K562 (cell line): ENCODE measurements around the gene RGS5. TPM values are rescaled to one million over a fixed set of nuclear protein-coding genes. Genes with fewer than 3 reads are reported as not detected.

ENCODE experiments used
- ATAC-seq: fragments of 200-7000 bp; cut with Tn5 transposase; 3 replicates; pipeline ENCODE4 v1.9.1; 2020; ENCODE audit warnings: moderate library complexity
- BruUV-seq: library from RNA; stranded (reverse); fragments of 400-500 nt; replicated peaks from 2 replicates; lab custom pipeline; 2021; lab: Mats Ljungman, UMichigan
- CTCF ChIA-PET: fragments of 300-600 bp; formaldehyde crosslinking; extraction: SDS; loops from one replicate; lab custom pipeline; 2021; ENCODE audit warnings: low intra/inter-chr PET ratio; lab: Yijun Ruan, JAX
- POLR2A ChIA-PET: fragments of 300-600, 350-650 bp; sonication (Branson Sonifier 250); formaldehyde crosslinking; extraction: SDS; loops from one replicate; lab custom pipeline; 2021; ENCODE audit warnings: antibody characterized with exemption, inconsistent platforms; lab: Yijun Ruan, JAX
- DNase-seq, 4 experiments: peaks; one replicate each; pipeline versions ENCODE4 v3.0.0 to v3.0.0-alpha.2; 2011 to 2018; ENCODE audit warnings: low spot score in 3 of 4, mixed read lengths in 3 of 4; ENCODE audit errors: extremely low read depth in 1 of 4
- FAIRE-seq: peaks from 2 replicates; lab custom pipeline; 2011; peaks lifted over from hg19 to GRCh38; lab: Jason Lieb, UNC
- H2AFZ ChIP-seq: 2 replicates; pipeline ENCODE4 v1.6.0; 2011; ENCODE audit warnings: low read depth, low read length, control low read depth, inconsistent platforms
- H3K27ac ChIP-seq: fragments of 200-600 bp; 3 replicates; pipeline ENCODE4 v1.8.0; 2011; ENCODE audit warnings: low read depth, mild to moderate bottlenecking, control low read depth, inconsistent platforms, low read length, moderate library complexity, mixed read lengths; ENCODE audit errors: extremely low read depth
- H3K27me3 ChIP-seq, 2 experiments: fragments of 300-600 bp in 1 of 2; 2 replicates in 1 of 2; 3 replicates in 1 of 2; pipeline versions ENCODE4 v1.6.0 to v1.8.0; 2011; ENCODE audit warnings: inconsistent platforms in 2 of 2, low read length in 2 of 2, mild to moderate bottlenecking in 1 of 2, mixed read lengths in 1 of 2, moderate library complexity in 1 of 2; ENCODE audit not compliant: control insufficient read depth in 2 of 2, insufficient read depth in 2 of 2
- H3K36me3 ChIP-seq: fragments of 300-600 bp; 3 replicates; pipeline ENCODE4 v1.8.0; 2011; ENCODE audit warnings: mild to moderate bottlenecking, low read length, inconsistent platforms; ENCODE audit not compliant: control insufficient read depth, insufficient read depth
- H3K4me1 ChIP-seq, 2 experiments: fragments of 200-600 bp in 1 of 2; replicated peaks in 1 of 2; 2 replicates in 1 of 2; 3 replicates in 1 of 2; pipeline versions ENCODE4 v1.5.1 to v1.8.0; 2011; ENCODE audit warnings: inconsistent platforms in 2 of 2, low read length in 2 of 2, mild to moderate bottlenecking in 1 of 2, mixed read lengths in 1 of 2, moderate library complexity in 1 of 2; ENCODE audit not compliant: control insufficient read depth in 2 of 2, insufficient read depth in 2 of 2
- H3K4me2 ChIP-seq: 2 replicates; pipeline ENCODE4 v1.6.1; 2011; ENCODE audit warnings: low read length, control low read depth, inconsistent platforms, mixed read lengths; ENCODE audit not compliant: insufficient read depth
- H3K4me3 ChIP-seq: fragments of 200-600 bp; sonication (generic), shearing (Covaris generic); 2 replicates; pipeline ENCODE4 v1.5.1; 2016; ENCODE audit warnings: control low read depth, inconsistent platforms
- H3K79me2 ChIP-seq: fragments of 200-600 bp; 3 replicates; pipeline ENCODE4 v1.8.0; 2011; ENCODE audit warnings: low read length, inconsistent platforms; ENCODE audit not compliant: control insufficient read depth, insufficient read depth
- H3K9ac ChIP-seq, 2 experiments: 2 replicates each; pipeline versions ENCODE4 v1.6.0 to v1.6.1; 2011; ENCODE audit warnings: low read depth in 2 of 2, low read length in 2 of 2, control low read depth in 1 of 2, inconsistent platforms in 1 of 2, mild to moderate bottlenecking in 1 of 2, mixed read lengths in 1 of 2; ENCODE audit not compliant: insufficient read depth in 1 of 2
- H3K9me1 ChIP-seq: one replicate; pipeline ENCODE4 v1.6.0; 2011; ENCODE audit warnings: inconsistent platforms, mild to moderate bottlenecking, low read length, moderate library complexity; ENCODE audit not compliant: control insufficient read depth, insufficient read depth
- H3K9me3 ChIP-seq: replicated peaks from 2 replicates; pipeline ENCODE4 v1.5.1; 2011; ENCODE audit warnings: low read depth, low read length, inconsistent platforms; ENCODE audit not compliant: control insufficient read depth, insufficient read depth
- H4K20me1 ChIP-seq: replicated peaks from 2 replicates; pipeline ENCODE4 v1.6.1; 2011; ENCODE audit warnings: low read length, inconsistent platforms, mixed read lengths; ENCODE audit not compliant: control insufficient read depth, insufficient read depth
- ARID3B ChIP-seq: fragments of 250-450 bp; sonication (Bioruptor Pico); IDR thresholded peaks from 2 replicates; pipeline ENCODE4 v1.4.0; 2020; ENCODE audit warnings: borderline replicate concordance
- GMEB1 ChIP-seq: fragments of 250-450 bp; sonication (Bioruptor Pico); IDR thresholded peaks from 2 replicates; pipeline ENCODE4 v1.4.0; 2020; ENCODE audit warnings: mild to moderate bottlenecking
- IFI16 ChIP-seq: fragments of 250-450 bp; sonication (Bioruptor Pico); IDR thresholded peaks from 2 replicates; pipeline ENCODE4 v2.1.2; 2022; ENCODE audit warnings: mild to moderate bottlenecking, inconsistent platforms
- ILK ChIP-seq: fragments of 450-650 bp; IDR thresholded peaks from 2 replicates; pipeline ENCODE4 v1.6.1; 2016; ENCODE audit warnings: missing genetic modification characterization, low read depth, mild to moderate bottlenecking, missing compliant biosample characterization, moderate library complexity, borderline replicate concordance
- IRF1 ChIP-seq: sonication (generic); formaldehyde crosslinking; IDR thresholded peaks from 2 replicates; pipeline ENCODE4 v1.8.0; 2022; ENCODE audit warnings: missing genetic modification reagents, mild to moderate bottlenecking, borderline replicate concordance
- LARP7 ChIP-seq: fragments of 450-650 bp; IDR thresholded peaks from 2 replicates; pipeline ENCODE4 v1.6.1; 2016
- PCBP2 ChIP-seq: fragments of 200-400 bp; formaldehyde crosslinking; IDR thresholded peaks from 2 replicates; pipeline ENCODE4 v1.6.1; 2018; ENCODE audit warnings: low read length, low read depth, mild to moderate bottlenecking, moderate library complexity; ENCODE audit not compliant: poor library complexity, severe bottlenecking
- SMARCA4 ChIP-seq: fragments of 450-650 bp; IDR thresholded peaks from 2 replicates; pipeline ENCODE4 v1.6.1; 2016
- ZC3H4 ChIP-seq: sonication (generic); formaldehyde crosslinking; IDR thresholded peaks from 2 replicates; pipeline ENCODE4 v1.9.0; 2021; ENCODE audit warnings: missing genetic modification reagents, borderline replicate concordance
- ZNF584 ChIP-seq: fragments of 200-800 bp; sonication (Bioruptor generic); IDR thresholded peaks from 2 replicates; pipeline ENCODE4 v1.6.1; 2016; ENCODE audit warnings: low read depth, mild to moderate bottlenecking, missing genetic modification characterization, missing compliant biosample characterization
- ZNF655 ChIP-seq: fragments of 250-450 bp; sonication (Bioruptor Pico); IDR thresholded peaks from 2 replicates; pipeline ENCODE4 v1.5.0; 2021
- WGBS: fragments of 100-300 bp; shearing (Covaris generic); methylation state at CpG from one replicate; pipeline ENCODE4 v1.1.6; 2016; ENCODE audit warnings: low coverage, mixed read lengths; ENCODE audit not compliant: insufficient coverage; ENCODE audit errors: missing lambda C conversion rate; 5-methylcytosine and 5-hydroxymethylcytosine counted together
- in situ Hi-C: fragments of 300-500 bp; cut with MboI; formaldehyde crosslinking; loops from 4 replicates; pipeline ENCODE4 v1.15.0; 2018; ENCODE audit warnings: inconsistent platforms, mixed read lengths
- intact Hi-C: fragments of 100-400 bp; cut with micrococcal nuclease; formaldehyde crosslinking; loops from 2 replicates; pipeline ENCODE4 v1.14.2; 2022
- polyA plus RNA-seq, 8 experiments: library from polyadenylated mRNA; depleted of rRNA in 4 of 8; stranded (reverse) in 5 of 8; unstranded in 3 of 8; fragments of >200 nt; fragmentation: Nextera tagmentation in 2 of 8; fragmentation: Illumina TruSeq in 1 of 8; extraction: Ambion mirVana in 2 of 8; extraction: Trizol in 1 of 8; gene quantifications; 2 replicates each; pipeline versions ENCODE4 v1.2.1 to v1.2.3, GENCODE V29; 2011 to 2014; ENCODE audit warnings: inconsistent platforms in 1 of 8, missing spikeins in 1 of 8
- total RNA-seq, 7 experiments: library from RNA; depleted of rRNA in 6 of 7; stranded (reverse); fragments of >200 nt in 6 of 7; fragmentation: Illumina TruSeq in 2 of 7; extraction: Trizol in 2 of 7; gene quantifications; 2 replicates each; pipeline versions ENCODE4 v1.2.1 to v1.2.3, GENCODE V29; 2011 to 2021; ENCODE audit warnings: low replicate concordance in 1 of 7

The RGS5 gene
- total and polyA plus RNA-seq, 9 of the 15 experiments (the other 6 are each of a cell fraction or from before 2014, with no cell fraction given): 0.71 to 5.3 (median 2.4) TPM

GRCh38 chr1:163205513-163205912 is 2.8 kb upstream of the RGS5 start:
- H3K9me3 ChIP-seq: no peaks in the 10 kb centered on the region
- CTCF ChIA-PET: no interaction called here
- intact Hi-C loops (no loop called here), in situ Hi-C loops (no loop called here)
- H3K79me2 ChIP-seq: no peaks in the 10 kb centered on the region
- FAIRE-seq: no peak
- no peaks in the 10 kb centered on the region for H3K36me3 ChIP-seq
- H4K20me1 ChIP-seq: no peaks in the 10 kb centered on the region
- H3K9me1 ChIP-seq: no peaks in the 10 kb centered on the region
- no peak for TF ChIP-seq SMARCA4
- TF ChIP-seq GMEB1 (CRISPR knock-in tag): no peak
- TF ChIP-seq ILK (tag): no peak
- no TSS peak for BruUV-seq
- DNase-seq: no peak
- no peak overlapping the region for H2AFZ ChIP-seq
- ATAC-seq: no peak
- no peak overlapping the region for H3K4me2 ChIP-seq
- no peaks in the 10 kb centered on the region for H3K4me1 ChIP-seq
- H3K9ac ChIP-seq: no peak overlapping the region
- no peak overlapping the region for H3K27ac ChIP-seq
- POLR2A ChIA-PET: interaction anchor here (0.7 kb wide), 1 partner anchor 18 kb away, joined by 3 read pairs; no protein-coding TSS in a partner anchor
- no peaks in the 10 kb centered on the region for H3K27me3 ChIP-seq
- H3K4me3 ChIP-seq: no peak overlapping the region

- DNase-seq (no peak), ATAC-seq (no peak), FAIRE-seq (no peak)
- Histone ChIP-seq H2AFZ (no peak overlapping the region), H3K9ac (no peak overlapping the region), H3K9me1 (no peaks in the 10 kb centered on the region), H3K4me3 (no peak overlapping the region), H3K27me3 (no peaks in the 10 kb centered on the region), H3K79me2 (no peaks in the 10 kb centered on the region), H3K4me2 (no peak overlapping the region), H3K27ac (no peak overlapping the region), H3K36me3 (no peaks in the 10 kb centered on the region), H3K9me3 (no peaks in the 10 kb centered on the region), H4K20me1 (no peaks in the 10 kb centered on the region), H3K4me1 (no peaks in the 10 kb centered on the region)
- WGBS: 0% methylated on average over 1 of the region's 1 CpG
- intact Hi-C loops (no loop called here), in situ Hi-C loops (no loop called here)
- CTCF ChIA-PET: no interaction called here
- POLR2A ChIA-PET: interaction anchor here (0.7 kb wide), 1 partner anchor 12 kb away, joined by 3 read pairs; no protein-coding TSS in a partner anchor
- no TSS peak for BruUV-seq
- TF ChIP-seq IFI16 (CRISPR knock-in tag): no peak
- no peak for TF ChIP-seq PCBP2
- no peak for TF ChIP-seq ZC3H4 (CRISPR knock-in tag)
- no peak for TF ChIP-seq ZNF584 (CRISPR knock-in tag)
- TF ChIP-seq IRF1 (CRISPR knock-in tag): no peak
- TF ChIP-seq LARP7: no peak
- TF ChIP-seq ARID3B (CRISPR knock-in tag): no peak
- TF ChIP-seq ZNF655 (CRISPR knock-in tag): no peak
Measured at GRCh38 chr1:163203561-163203960, 845 bp upstream of the RGS5 start.
